NCI-H2081 (cell line): ENCODE results near the gene UBE2Q2.
"Not testable (repeated sequence)": the region's sequence is repeated elsewhere in the genome, so short reads cannot be mapped to it uniquely, and the experiment has no call there.

Experiments
- DNase-seq, 2 experiments: peaks; one replicate each; lab custom pipeline; 2025; lab: John Stamatoyannopoulos, UW

The UBE2Q2 gene

GRCh38 chr15:75842722-75843677 is at the start of gene UBE2Q2:
UBE2Q2 (plus strand) TSS chr15:75843447; CDS start chr15:75843667, 220 bp downstream.
- peak; percentile 74 to 80 for DNase-seq

GRCh38 chr15:75796321-75796720 is 46.9 kb upstream of the UBE2Q2 start:
- DNase-seq, result no peak

- not testable (repeated sequence) for DNase-seq
These were observed 46.1 kb upstream of the UBE2Q2 start for GRCh38 chr15:75797146-75797545.

- DNase-seq, result no peak
These were observed 44.1 kb upstream of the UBE2Q2 start for GRCh38 chr15:75799190-75799589.

- DNase-seq, result not testable (repeated sequence)
These were observed 42.8 kb upstream of the UBE2Q2 start for GRCh38 chr15:75800409-75800808.

- peak; percentile 79 to 80 for DNase-seq
These were observed 41.2 kb upstream of the UBE2Q2 start for GRCh38 chr15:75801859-75802593.

- not testable (repeated sequence) for DNase-seq
These were observed 35.8 kb upstream of the UBE2Q2 start for GRCh38 chr15:75807486-75807885.

GRCh38 chr15:75808009-75808408 is 35.2 kb upstream of the UBE2Q2 start:
- not testable (repeated sequence) for DNase-seq

GRCh38 chr15:75808563-75808962 is 34.7 kb upstream of the UBE2Q2 start:
- DNase-seq, result no peak

- peak; percentile 7 to 53 for DNase-seq
These were observed 33.1 kb upstream of the UBE2Q2 start for GRCh38 chr15:75809986-75810750.

- DNase-seq, result no peak
These were observed 32.3 kb upstream of the UBE2Q2 start for GRCh38 chr15:75810874-75811498.

GRCh38 chr15:75811626-75812025 is 31.6 kb upstream of the UBE2Q2 start:
- DNase-seq, result no peak

- no peak for DNase-seq
These were observed 28.5 kb upstream of the UBE2Q2 start for GRCh38 chr15:75814794-75815193.

- DNase-seq, result no peak
These were observed 27.2 kb upstream of the UBE2Q2 start for GRCh38 chr15:75815811-75816719.

GRCh38 chr15:75817138-75817935 is 25.9 kb upstream of the UBE2Q2 start:
- no peak for DNase-seq

- no peak for DNase-seq
These were observed 23.0 kb upstream of the UBE2Q2 start for GRCh38 chr15:75820206-75820605.

GRCh38 chr15:75821786-75822345 is 21.4 kb upstream of the UBE2Q2 start:
- no peak for DNase-seq

- DNase-seq, result no peak
These were observed 20.5 kb upstream of the UBE2Q2 start for GRCh38 chr15:75822685-75823278.
